Measurements from ENCODE around the gene CYTL1. TPM values are rescaled to one million over a fixed set of nuclear protein-coding genes. Genes with fewer than 3 reads are reported as not detected.

Gene CYTL1
- polyA plus RNA-seq, 2 of the 4 experiments (the other 2 are of a cell fraction): not detected

- Histone ChIP-seq H3K27ac (peak overlapping the region; percentile 54 to 83), H3K4me1 (peaks cover 29% of the 10 kb centered on the region), H3K4me3 (no peak overlapping the region), H3K9me3 (no peaks in the 10 kb centered on the region), H3K4me2 (peak overlapping the region; percentile 40)
- DNase-seq (ENCODE audit: low read depth in 1 of 2, low spot score in 1 of 2) (no peak), FAIRE-seq (no peak), ATAC-seq (peak in 1 of 2 experiments; percentile 5; a peak in 2 of 6 replicates)
- ChIA-PET CTCF (interaction anchor here (0.9 to 1.1 kb wide), 2 partner anchors 26 to 797 kb away, joined by 5 to 7 read pairs; no protein-coding TSS in a partner anchor), POLR2A (no interaction called here)
- TF ChIP-seq CTCF (IDR thresholded peaks at IDR 0.05) (no peak), USF2 (IDR thresholded peaks at IDR 0.05) (no peak), GATA3 (IDR thresholded peaks at IDR 0.05; ENCODE audit: borderline replicate concordance) (no peak), HOXB5 (CRISPR knock-in tag; IDR thresholded peaks at IDR 0.05) (no peak), EHMT2 (IDR thresholded peaks at IDR 0.05; ENCODE audit: low read depth) (no peak), HES2 (IDR thresholded peaks at IDR 0.05) (no peak), RAD21 (conservative IDR thresholded peaks at IDR 0.05 in 1 of 2, IDR thresholded peaks at IDR 0.05 in 1 of 2) (no peak), ELK1 (IDR thresholded peaks at IDR 0.05; ENCODE audit: low read depth, low read length) (no peak), E2F6 (IDR thresholded peaks at IDR 0.05; ENCODE audit: borderline replicate concordance, low read depth) (no peak), POLR2AphosphoS2 (conservative IDR thresholded peaks at IDR 0.05; ENCODE audit: low read length) (no peak), MAX (IDR thresholded peaks at IDR 0.05) (no peak), TFCP2L1 (CRISPR knock-in tag; IDR thresholded peaks at IDR 0.05) (no peak), PHF8 (IDR thresholded peaks at IDR 0.05; ENCODE audit: borderline replicate concordance, low read depth) (no peak), MAFK (IDR thresholded peaks at IDR 0.05; ENCODE audit: partially characterized antibody) (no peak)
- WGBS (ENCODE audit: missing lambda C conversion rate): 89% methylated on average over 14 of the region's 14 CpGs
Observed at GRCh38 chr4:4991541-4992099, 27.6 kb downstream of the CYTL1 start.

- TF ChIP-seq BCL3 (IDR thresholded peaks at IDR 0.05): no peak
- TF ChIP-seq SMC3 (IDR thresholded peaks at IDR 0.05): 0 out of 3 replicates have a peak, but pooled peaks have one; percentile 16
- TF ChIP-seq MAX (IDR thresholded peaks at IDR 0.05): peak; percentile 54; the same call in 1 of the 2 replicates
- TF ChIP-seq FOSL2 (IDR thresholded peaks at IDR 0.05): no peak
- peak; percentile 53; the same call in 1 of the 2 replicates for TF ChIP-seq FOSL2 (CRISPR knock-in tag; IDR thresholded peaks at IDR 0.05)
- TF ChIP-seq HES2 (IDR thresholded peaks at IDR 0.05): no peak
- TF ChIP-seq PBX3 (IDR thresholded peaks at IDR 0.05): no peak
- no peak for TF ChIP-seq NFE2L2 (conservative IDR thresholded peaks at IDR 0.05; ENCODE audit: low read length)
- TF ChIP-seq JUNB (IDR thresholded peaks at IDR 0.05): no peak; the same call in 1 of the 2 replicates
- peak; percentile 9 for TF ChIP-seq MAFK (IDR thresholded peaks at IDR 0.05; ENCODE audit: partially characterized antibody)
- no peak for TF ChIP-seq CHD4 (IDR thresholded peaks at IDR 0.05; ENCODE audit: borderline replicate concordance)
- 0 out of 5 replicates have a peak, but pooled peaks of 1 of the 2 experiments have one; percentile 27 for TF ChIP-seq JUN (IDR thresholded peaks at IDR 0.05)
- no peak for TF ChIP-seq TP53 (CRISPR knock-in tag; IDR thresholded peaks at IDR 0.05)
- peak overlapping the region; percentile 40 for H3K4me2 ChIP-seq
- POLR2A ChIA-PET: no interaction called here
- WGBS (ENCODE audit: missing lambda C conversion rate): 29% methylated on average over 9 of the region's 15 CpGs
- DNase-seq (ENCODE audit: low read depth in 1 of 2, low spot score in 1 of 2) (peak; percentile 65 to 75), FAIRE-seq (no peak), ATAC-seq (peak; percentile 79 to 85)
- no peak overlapping the region for H3K4me3 ChIP-seq
- CTCF ChIA-PET: no interaction called here
- H3K27ac ChIP-seq: peak overlapping the region; percentile 54 to 83
- peaks cover 29% of the 10 kb centered on the region for H3K4me1 ChIP-seq
- H3K9me3 ChIP-seq: no peaks in the 10 kb centered on the region
Observed at GRCh38 chr4:4990857-4991540, 28.3 kb downstream of the CYTL1 start.
